Endothelial cell of umbilical vein (primary cell): ENCODE data around the gene TBC1D9B.

Experiments
- CTCF ChIP-seq, 2 donors: IDR thresholded peaks; 1 replicate in 1 of 2; 2 replicates in 1 of 2; pipeline ENCODE4 v1.5.1; 2011; ENCODE audit warnings: low read length in 2 of 2, mild to moderate bottlenecking in 2 of 2, moderate library complexity in 2 of 2, control low read depth in 1 of 2, inconsistent platforms in 1 of 2, low read depth in 1 of 2; ENCODE audit not compliant: insufficient read depth in 1 of 2; ENCODE audit errors: extremely low read depth in 1 of 2
- FOS ChIP-seq: IDR thresholded peaks from 2 replicates; pipeline ENCODE4 v1.6.1; 2011; ENCODE audit warnings: mild to moderate bottlenecking, low read length, moderate library complexity, borderline replicate concordance; ENCODE audit not compliant: insufficient read depth

DNA sequence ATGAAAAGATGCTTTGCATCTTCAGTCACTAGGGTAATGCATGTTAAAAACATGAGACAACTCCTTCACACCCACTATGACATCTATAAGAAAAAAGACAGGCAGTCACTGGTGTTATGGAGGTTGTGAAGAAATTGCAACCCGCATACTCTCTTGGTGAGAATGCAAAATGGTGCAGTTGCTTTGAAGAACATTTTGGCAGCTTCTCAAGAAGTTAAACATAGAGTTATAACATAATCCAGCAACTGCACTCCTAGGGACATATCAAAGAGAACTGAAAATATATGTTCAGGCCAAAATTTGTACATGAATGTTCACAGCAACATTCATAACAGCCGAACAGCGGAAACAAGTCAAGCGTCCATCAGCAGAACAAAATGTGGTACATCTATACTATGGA is 46.3 kb upstream of the TBC1D9B start:
- TF ChIP-seq FOS (no peak), CTCF (IDR thresholded peaks at IDR 0.05; ENCODE audit: extremely low read depth in 1 of 2, insufficient read depth in 1 of 2, low read depth in 1 of 2, low read length in 2 of 2) (no peak)
